HG03097 (cell line): Measurements from ENCODE around the gene NTNG2.
A peak's percentile ranks its signal among the peaks of the same experiment; 100 is the strongest.

Source experiments
- ATAC-seq: cut with Tn5 transposase; IDR thresholded peaks from one replicate; pipeline ENCODE4 v1.9.1; 2021; ENCODE audit not compliant: unreplicated experiment, low FRiP score

Gene NTNG2

DNA sequence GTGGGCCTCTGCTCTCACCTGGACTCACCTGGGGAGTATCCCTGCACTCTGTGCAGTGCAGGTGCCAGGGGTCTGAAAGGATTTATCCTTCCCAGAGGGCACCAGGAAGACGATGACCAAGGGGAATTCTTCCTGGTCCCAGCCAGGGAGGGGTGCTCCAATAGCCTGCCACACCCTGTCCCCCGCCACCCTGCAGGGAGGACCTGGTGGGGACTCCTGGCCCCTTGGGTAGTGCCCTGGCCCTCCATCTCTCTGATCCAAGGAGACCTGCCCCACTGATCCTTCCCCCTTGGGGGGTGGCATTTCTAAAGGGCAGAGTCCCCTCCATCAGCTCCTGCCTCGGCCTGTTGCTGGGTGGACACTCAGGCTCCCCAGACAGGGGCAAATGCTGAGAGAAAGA is 70.7 kb downstream of the NTNG2 start:
- ATAC-seq = no peak

DNA sequence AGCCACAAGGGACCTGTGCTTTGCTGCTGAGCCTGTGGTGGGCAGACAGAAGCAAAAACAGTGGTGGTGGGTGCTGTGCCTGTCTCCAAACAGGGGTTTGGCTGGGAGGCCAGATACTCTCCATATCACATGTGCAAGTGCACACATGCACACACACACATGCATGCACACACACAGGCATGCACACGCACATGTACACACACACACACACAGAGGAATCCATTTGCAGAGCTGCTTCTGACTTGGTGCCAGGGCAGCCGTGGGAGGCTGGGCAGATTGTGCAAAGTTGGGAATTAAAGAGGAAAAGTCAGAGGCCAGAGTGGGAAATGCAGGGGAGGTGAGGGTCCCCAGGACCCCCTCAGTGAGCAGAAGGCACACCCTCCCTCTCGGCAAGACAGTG is 71.3 kb downstream of the NTNG2 start:
- no peak for ATAC-seq

DNA sequence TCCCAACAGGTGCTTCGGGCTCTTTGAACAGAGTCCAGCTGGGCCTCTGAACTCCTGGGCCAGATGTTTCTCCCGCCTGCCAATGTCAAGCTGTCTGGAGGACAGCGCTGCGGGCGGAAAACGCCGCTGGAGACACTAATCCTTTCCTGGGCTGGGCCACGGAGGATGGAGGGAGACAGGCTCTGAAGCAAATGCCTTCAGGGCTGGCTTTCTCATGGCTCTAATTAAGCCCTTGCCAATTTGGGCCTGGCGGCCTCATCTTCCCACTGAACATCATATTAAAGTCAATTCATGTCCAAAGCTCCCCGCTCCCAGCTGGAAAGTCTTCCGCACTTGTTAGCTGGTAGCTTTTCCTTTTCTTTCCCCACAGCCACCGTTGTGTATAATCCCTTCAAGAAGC is 72.7 kb downstream of the NTNG2 start:
- ATAC-seq = no peak

DNA sequence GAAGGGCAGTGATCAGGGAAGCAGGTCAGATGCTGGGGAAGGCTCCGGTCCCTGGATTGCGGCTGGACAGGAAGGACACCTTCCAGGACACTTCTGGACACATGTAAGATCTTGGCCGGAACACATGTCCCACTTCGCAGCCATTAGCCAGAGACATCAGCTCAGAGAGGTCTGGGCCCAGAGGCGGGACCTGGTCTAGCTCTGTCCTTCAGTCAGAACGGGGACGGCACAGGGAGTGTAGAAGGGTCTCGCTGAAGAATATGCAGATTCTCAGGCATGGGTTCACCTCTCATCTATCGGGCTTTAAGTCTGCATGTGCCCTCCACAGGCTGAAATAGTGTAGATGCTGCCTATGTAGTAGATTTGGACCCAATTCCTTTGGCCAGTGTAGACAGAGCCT is 73.3 kb downstream of the NTNG2 start:
- no peak for ATAC-seq

DNA sequence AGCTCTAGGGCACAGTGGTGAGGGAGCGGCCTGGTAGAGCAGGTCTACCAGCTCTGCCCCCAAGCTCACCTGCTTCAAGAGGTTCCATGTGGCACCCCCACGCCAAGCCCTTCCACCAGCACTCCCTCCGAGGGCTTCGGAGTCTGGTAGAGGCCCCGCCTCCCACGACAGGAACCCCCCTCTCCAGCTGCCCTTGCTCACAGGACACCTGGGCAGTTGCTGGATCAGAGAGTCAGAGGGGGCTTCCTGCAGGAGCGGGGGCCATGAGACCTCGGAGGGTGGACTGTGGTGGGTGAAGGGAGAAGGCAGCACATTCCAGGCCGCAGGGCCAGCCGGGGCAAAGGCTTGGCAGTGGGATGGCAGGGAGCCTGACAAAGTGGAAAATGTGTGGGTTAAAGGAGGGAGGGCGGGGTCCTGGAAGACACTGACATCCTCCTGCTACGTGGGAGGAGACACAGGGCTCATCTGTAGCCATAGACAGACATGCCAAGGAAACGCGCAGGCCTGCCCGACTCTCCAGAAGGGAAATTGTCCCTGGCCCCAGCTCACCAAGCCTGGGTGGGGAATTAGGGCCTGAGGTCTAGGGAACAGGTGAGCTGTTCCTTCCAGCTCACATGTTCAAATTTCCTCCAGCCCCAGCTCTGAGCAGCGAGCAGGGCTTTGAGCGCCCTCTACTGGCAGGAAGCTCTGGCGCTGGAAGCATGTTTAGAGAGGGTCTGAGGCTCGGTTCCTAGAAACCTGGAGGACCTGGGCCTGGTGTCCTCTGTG is 74.2 kb downstream of the NTNG2 start:
- no peak for ATAC-seq

DNA sequence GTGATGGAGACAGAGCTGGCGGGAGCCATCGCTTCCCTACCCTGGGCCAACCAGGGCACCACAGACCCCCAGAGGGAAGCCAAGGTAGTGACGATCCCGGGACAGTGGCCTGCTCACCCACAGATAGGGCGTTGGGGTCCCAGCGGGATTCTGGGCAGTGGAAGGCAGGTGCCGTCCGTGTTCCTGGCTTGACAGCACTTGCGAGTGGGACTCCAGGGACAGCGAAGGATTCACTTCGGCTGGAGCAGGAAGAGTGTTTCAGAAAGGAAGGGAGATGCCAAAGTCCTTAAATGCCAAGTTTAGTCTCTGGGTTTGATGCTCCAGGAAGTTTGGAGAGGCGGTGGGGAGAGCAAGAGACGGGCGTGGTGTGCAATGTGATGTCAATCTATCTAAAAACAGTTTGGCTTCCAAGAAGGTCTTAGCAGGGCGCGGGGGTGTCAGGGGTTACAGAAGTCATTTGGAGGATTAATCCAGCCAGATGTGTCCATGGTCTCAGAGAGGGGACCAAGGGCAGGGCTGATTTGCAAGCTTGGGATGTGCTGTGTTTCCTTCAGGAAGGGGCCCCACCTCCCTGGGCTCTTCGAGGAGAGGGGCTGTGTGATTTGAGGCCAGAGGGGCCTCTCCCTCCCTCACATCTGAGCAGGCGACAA is 74.9 kb downstream of the NTNG2 start:
- ATAC-seq = no peak

DNA sequence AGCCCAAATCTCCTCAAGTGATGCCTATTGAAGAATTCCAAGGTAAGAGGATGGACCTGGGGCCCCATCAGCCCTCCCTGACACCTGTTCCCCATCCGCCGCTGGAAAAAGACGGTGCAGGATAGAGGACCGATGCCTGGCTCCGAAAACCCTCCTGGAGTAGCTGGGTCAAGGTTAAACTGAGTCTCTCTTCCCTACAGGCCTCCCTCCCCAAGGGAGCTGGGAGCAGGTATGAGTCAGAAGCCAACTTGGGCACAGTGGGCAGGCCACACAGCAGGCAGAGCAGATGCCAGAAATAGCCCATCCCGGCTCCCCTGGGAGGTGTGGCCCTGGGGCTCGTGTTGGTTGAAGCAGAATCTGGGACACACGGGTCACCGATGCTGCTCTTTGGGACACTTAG is 75.6 kb downstream of the NTNG2 start:
- ATAC-seq = no peak

DNA sequence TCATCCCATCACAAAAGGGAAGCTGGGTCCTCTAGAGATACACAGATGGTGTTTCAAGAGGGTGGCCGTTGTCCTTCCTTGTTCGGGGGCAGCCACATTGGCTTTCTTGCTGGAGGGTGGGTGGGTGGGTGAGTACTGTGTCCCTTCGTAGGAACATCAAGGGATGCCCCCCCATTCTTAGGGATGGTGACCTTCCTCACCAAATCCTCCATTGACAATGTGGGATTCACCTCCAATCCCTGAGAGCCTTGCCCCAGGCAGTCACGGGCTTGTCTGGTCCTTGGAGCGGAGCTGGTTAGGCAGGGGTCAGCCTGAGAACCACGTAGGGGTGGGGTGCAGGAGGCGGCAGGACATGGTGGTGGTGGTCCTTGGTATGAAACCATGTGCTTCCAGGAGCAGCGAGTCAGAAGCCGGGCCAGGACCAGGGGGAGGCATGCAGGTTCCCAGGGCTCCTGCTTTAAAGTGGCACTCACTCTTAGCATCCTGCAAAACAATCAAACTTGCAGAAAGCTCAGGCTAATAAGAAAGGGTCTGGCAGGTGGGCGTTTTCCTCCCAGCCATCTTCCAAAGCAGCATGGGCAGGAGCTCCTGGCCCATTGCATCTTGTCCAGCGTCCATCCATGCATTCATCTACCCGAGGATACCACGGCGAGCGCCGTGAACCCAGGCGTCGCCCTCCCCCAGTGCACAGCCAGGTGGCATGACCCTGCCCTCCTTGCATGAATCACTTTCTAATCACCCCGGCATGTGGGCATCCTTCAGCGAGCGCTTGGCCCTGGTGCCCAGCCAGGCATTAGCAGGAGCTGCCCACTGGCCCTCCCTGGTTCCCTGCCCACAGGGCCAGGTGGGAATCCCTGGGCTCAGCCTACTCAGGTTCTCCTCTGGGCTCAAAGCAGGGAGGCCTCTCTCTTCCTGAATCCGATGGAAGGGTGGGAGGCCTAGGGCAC is 76.4 kb downstream of the NTNG2 start:
- ATAC-seq = no peak

DNA sequence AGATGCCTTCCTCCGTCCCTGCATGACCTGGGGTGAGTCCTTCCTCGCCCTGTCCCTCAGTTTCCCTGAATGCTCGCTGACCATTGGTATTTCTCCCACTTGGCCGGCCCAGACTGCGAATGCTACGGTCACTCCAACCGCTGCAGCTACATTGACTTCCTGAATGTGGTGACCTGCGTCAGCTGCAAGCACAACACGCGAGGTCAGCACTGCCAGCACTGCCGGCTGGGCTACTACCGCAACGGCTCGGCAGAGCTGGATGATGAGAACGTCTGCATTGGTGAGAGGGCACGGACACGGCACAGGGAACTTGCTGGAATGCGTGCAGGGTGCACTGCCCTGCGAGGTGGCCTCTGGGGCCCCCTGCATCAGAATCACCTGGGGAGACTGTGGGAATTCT is 77.1 kb downstream of the NTNG2 start:
- no peak for ATAC-seq

DNA sequence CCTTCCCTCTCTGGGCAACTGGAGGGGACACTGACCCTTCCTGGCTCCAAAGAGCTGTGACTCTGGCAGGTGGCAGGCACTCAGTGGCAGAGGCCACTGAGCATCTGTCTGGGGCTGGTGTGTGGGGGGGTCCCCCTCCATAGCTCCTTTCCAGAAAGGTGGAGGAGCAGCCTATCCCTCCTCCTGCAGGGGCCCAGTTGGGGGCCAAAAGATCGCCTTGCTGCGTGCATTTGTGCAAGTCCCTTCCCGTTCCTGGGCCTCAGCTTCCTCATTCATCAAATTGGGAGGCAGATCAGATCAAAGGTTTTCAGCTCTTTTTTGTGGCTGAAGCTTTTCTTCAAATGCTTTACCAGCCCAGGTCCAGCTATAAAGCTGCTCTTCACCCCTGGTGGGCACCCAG is 77.7 kb downstream of the NTNG2 start:
- no peak for ATAC-seq

DNA sequence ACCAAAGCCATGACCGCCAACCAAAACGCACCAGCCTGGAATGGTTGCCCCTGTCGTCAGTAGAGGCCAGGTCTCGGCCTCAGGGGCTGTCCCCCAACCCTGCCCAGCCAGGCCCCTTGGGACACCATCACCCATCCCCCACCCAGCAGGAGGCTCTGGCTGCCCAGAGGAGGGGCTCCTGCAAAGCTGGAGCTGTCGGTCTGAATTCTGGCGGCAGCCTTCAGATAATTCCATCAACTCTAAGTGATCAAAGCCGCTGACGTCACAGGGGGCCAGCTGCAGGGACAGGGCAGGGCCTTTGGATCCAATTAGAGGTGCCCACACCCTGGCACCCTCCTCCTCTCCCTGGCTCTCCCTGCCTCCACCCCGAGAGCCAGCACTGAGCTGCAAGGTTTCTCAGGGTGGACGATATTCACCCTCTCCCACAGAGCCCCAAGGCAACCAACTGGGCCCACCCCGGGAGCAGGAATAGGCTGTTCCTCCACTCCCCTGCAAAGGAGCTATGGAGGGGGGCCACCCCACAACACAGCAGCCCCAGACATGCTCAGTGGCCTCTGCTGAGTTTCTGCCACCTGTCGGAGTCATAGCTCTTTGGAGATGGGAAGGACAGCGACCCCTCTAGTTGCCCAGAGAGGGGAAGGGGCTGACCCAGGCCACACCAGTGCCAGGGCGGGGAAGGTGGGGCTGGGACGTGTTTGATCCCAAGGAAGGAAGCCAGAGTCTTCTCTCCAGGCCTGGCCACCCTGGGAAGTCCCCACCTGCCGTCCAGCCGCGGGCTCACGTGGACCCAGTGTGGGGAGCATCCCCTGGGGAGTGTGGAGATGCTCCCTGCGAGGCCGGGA is 78.4 kb downstream of the NTNG2 start:
- ATAC-seq = no peak

DNA sequence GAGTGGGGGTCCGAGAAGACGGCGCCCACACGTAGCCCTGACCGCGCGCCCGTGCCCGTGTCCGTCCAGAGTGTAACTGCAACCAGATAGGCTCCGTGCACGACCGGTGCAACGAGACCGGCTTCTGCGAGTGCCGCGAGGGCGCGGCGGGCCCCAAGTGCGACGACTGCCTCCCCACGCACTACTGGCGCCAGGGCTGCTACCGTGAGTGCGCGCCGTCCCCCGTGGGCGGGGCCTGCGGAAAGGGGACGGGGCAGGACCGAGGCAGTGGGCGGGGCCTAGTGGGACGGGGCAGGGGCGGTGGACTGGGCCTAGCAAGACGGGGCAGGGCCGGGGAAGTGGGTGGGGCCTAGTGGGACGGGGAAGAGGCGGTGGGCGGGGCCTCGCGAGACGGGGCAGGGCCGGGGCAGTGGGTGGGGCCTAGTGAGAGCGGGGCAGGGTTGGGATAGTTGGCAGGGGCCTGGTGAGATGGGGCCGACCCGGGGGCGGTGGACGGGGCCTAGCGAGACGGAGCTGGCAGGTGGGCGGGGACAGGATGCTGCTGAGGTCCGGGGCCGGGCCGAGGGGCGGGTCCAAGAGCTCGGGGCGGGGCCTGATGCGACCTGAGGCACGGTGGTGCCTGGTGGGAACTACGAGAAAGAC is 79.1 kb downstream of the NTNG2 start:
- ATAC-seq = peak; percentile 71

DNA sequence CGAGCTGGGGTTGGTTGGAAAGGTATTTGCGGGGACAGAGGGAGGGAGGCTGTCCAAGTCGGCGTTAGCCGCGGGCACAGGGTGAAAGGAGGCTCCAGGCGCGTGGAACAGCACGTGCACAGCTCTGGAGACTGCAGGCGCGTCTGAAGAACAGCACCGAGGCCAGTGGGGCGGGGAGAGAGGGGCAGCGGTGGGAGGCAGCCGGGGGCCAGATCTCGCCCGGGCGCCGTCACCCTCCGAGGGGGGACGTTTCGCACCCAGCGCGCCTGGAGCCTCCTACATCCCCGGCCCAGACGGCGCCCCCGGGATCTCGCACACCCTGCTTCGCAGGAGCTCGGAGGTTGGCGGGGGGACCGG is 79.6 kb downstream of the NTNG2 start:
- no peak for ATAC-seq

DNA sequence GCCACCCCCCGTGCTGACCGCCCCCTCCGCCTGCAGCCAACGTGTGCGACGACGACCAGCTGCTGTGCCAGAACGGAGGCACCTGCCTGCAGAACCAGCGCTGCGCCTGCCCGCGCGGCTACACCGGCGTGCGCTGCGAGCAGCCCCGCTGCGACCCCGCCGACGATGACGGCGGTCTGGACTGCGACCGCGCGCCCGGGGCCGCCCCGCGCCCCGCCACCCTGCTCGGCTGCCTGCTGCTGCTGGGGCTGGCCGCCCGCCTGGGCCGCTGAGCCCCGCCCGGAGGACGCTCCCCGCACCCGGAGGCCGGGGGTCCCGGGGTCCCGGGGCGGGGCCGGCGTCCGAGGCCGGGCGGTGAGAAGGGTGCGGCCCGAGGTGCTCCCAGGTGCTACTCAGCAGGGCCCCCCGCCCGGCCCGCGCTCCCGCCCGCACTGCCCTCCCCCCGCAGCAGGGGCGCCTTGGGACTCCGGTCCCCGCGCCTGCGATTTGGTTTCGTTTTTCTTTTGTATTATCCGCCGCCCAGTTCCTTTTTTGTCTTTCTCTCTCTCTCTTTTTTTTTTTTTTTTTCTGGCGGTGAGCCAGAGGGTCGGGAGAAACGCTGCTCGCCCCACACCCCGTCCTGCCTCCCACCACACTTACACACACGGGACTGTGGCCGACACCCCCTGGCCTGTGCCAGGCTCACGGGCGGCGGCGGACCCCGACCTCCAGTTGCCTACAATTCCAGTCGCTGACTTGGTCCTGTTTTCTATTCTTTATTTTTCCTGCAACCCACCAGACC is 80.2 kb downstream of the NTNG2 start:
- no peak for ATAC-seq

DNA sequence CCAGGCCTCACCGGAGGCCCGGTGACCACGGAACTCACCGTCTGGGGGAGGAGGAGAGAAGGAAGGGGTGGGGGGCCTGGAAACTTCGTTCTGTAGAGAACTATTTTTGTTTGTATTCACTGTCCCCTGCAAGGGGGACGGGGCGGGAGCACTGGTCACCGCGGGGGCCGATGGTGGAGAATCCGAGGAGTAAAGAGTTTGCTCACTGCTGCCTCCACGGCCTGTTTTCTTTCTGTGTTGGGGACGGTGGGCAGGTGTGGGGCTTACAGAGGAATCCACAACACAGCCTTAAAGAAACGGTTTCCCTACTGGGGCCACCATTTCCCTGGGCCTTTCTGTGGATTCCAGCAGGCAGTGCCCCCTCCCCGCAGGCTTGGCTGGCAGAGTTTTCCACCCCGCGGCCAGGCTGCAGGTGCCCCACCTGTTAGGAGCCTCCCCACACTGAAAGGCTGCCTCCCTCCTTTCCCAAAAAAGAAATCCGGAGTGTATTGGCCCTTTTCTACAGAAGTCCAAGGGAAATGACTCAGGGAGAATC is 80.8 kb downstream of the NTNG2 start:
- no peak for ATAC-seq

DNA sequence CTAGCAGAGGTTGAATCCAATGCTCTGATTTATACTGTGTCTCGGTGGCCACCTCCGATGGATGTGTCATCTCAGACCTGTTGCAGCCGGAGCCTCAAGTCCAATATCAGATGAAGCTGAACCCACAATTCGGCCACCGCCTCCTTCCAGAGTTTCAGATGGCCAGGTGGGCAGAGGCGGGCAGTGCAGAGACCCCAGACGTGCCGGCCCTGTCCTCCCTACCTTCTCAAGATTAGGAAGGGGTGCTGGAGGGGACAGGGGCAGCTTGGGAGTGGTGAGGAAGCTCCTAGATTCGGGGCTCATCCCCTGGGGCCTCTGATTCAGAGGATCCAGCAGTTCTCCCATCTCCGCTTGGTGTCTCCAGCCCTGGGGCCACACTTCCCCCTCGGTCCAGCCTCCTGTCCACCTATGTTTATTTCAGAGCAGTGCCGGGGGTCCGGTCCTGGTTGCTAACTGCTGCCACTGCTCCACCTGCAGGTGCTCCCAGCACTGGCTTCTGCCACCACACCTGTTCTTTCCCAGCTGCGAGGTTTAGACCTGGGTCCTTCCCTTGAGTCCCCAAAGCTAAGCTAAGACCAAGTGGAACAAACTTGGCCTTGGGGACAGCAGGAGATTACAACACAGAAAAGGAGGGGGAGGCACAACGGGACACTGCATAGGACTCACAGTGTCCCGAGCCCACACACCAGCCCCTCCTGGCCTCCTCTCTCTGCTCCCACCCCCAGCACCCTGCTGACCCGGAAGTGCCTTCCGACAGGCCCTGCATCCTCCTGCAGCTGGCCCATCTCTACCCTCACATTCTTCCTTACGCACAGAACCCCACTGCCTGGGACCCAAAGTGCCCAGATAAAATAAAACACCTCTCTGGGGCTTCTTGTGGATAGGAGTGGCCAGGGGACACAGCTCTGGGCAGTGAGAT is 81.6 kb downstream of the NTNG2 start:
- no peak for ATAC-seq

DNA sequence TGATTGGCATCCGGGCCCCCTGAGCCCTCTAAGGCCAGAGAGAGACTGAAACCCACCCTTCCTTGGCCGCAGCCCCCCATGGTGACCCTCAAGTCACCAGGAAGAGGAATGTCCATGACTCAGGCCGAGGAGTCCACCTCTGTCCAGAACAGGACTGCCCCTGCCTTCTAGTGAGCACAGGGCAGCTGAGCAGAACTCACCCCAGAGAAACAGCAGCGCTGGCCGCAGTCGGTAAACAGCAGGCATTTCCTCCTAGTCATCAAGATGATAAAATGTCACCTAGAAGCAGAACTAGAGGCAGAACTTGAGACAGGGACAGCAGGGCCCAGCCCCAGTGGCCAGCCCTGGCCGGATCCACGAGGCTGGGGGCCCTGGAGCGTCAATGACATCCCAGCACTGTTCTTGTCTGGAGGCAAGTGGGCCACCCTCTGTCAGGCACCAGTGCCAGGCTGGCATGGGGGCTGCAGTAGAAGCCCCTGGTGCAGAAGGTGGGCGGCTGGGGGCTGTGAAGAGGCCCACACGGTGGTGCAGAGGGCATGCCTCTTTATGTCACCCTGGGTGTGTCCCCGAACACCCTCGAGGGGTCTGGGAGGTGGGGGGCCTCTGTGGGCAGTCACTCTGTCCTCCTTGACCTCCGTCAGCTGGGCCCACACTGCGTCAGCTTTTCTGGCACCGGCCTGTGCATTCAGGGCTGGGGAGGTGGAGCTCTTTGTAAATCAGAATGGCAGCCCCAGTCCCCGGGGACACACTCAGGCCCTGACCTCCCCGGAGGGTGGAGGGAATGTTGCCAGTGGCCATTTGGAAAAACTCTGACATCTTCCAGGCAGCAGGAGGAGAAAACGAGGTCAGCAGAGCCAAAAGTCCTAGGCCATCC is 83.0 kb downstream of the NTNG2 start:
- no peak for ATAC-seq
